Dermis lymphatic vessel endothelial cell (primary cell): ENCODE data around the gene PHF2. TPM values are rescaled to one million over a fixed set of nuclear protein-coding genes. Genes with fewer than 3 reads are reported as not detected.

Experiments
- total RNA-seq: library from RNA; depleted of rRNA; stranded (reverse); fragments of >200 nt; gene quantifications from 2 replicates; pipeline ENCODE4 v1.2.1, GENCODE V29; 2014

PHF2 gene
- 16.0 and 17.0 TPM in 2 replicates for total RNA-seq

GRCh38 chr9:93576258-93577077 lies at the start of gene PHF2:
PHF2 (plus strand) TSS chr9:93576584; CDS start chr9:93576774, 190 bp downstream.

Other genes with a start within 250 kb of the PHF2 start
- 70.8 and 82.3 TPM in 2 replicates for gene FAM120A, start 124.9 kb upstream of the PHF2 start, total RNA-seq
- 25.6 and 27.8 TPM in 2 replicates for gene FAM120AOS, start 123.0 kb upstream of the PHF2 start, total RNA-seq